Activated naive CD4-positive, alpha-beta T cell treated with anti-CD3 and anti-CD28 coated beads, Interleukin-2, amount 50 U/mL, for 16 hours (primary cell): ENCODE data around the gene PRKAB1.
"Not testable (repeated sequence)": the region's sequence is repeated elsewhere in the genome, so short reads cannot be mapped to it uniquely, and the experiment has no call there.

Source experiments
- DNase-seq: peaks from one replicate; pipeline ENCODE4 v3.0.0-alpha.2; 2020

The PRKAB1 gene

GRCh38 chr12:119685375-119685774 is 17.4 kb downstream of the PRKAB1 start:
- no peak for DNase-seq

GRCh38 chr12:119686355-119686754 is 18.4 kb downstream of the PRKAB1 start:
- DNase-seq = no peak

- no peak for DNase-seq
Measured at GRCh38 chr12:119686776-119687175, 18.8 kb downstream of the PRKAB1 start.

GRCh38 chr12:119687406-119687805 is 19.5 kb downstream of the PRKAB1 start:
- DNase-seq = no peak

GRCh38 chr12:119687879-119688278 is 19.9 kb downstream of the PRKAB1 start:
- no peak for DNase-seq

GRCh38 chr12:119689935-119690500 is 22.1 kb downstream of the PRKAB1 start:
- no peak for DNase-seq

GRCh38 chr12:119691202-119691810 is 23.4 kb downstream of the PRKAB1 start:
- no peak for DNase-seq

- DNase-seq = no peak
Measured at GRCh38 chr12:119692410-119692809, 24.5 kb downstream of the PRKAB1 start.

GRCh38 chr12:119692997-119693396 is 25.1 kb downstream of the PRKAB1 start:
- DNase-seq = no peak

GRCh38 chr12:119693511-119693910 is 25.6 kb downstream of the PRKAB1 start:
- no peak for DNase-seq

- no peak for DNase-seq
Measured at GRCh38 chr12:119694111-119694510, 26.2 kb downstream of the PRKAB1 start.

- DNase-seq = no peak
Measured at GRCh38 chr12:119695034-119695433, 27.1 kb downstream of the PRKAB1 start.

- DNase-seq = no peak
Measured at GRCh38 chr12:119696943-119697342, 29.0 kb downstream of the PRKAB1 start.

- DNase-seq = no peak
Measured at GRCh38 chr12:119699199-119699760, 31.3 kb downstream of the PRKAB1 start.

GRCh38 chr12:119700078-119700477 is 32.1 kb downstream of the PRKAB1 start:
- DNase-seq = no peak

GRCh38 chr12:119704065-119704747 is 36.3 kb downstream of the PRKAB1 start:
- DNase-seq = no peak

GRCh38 chr12:119705182-119705581 is 37.2 kb downstream of the PRKAB1 start:
- DNase-seq = no peak

GRCh38 chr12:119706427-119706826 is 38.5 kb downstream of the PRKAB1 start:
- not testable (repeated sequence) for DNase-seq

GRCh38 chr12:119710374-119710964 is 42.5 kb downstream of the PRKAB1 start:
- no peak for DNase-seq

GRCh38 chr12:119710965-119711551 is 43.1 kb downstream of the PRKAB1 start:
- DNase-seq = no peak

- no peak for DNase-seq
Measured at GRCh38 chr12:119711693-119712092, 43.8 kb downstream of the PRKAB1 start.

- DNase-seq = no peak
Measured at GRCh38 chr12:119712721-119713120, 44.8 kb downstream of the PRKAB1 start.

- DNase-seq = no peak
Measured at GRCh38 chr12:119713551-119714031, 45.7 kb downstream of the PRKAB1 start.
